Activated CD4-positive, alpha-beta T cell treated with anti-CD3 and anti-CD28 coated beads for 24 hours (primary cell): ENCODE results near the gene TAS1R2.
"Not testable (repeated sequence)": the region's sequence is repeated elsewhere in the genome, so short reads cannot be mapped to it uniquely, and the experiment has no call there.

ENCODE experiments used
- DNase-seq, 2 donors: peaks; one replicate each; pipeline ENCODE4 v3.0.0-alpha.2; 2020; ENCODE audit warnings: low read depth in 2 of 2

The TAS1R2 gene

GRCh38 chr1:18883636-18884418 is 24.4 kb upstream of the TAS1R2 start:
- DNase-seq = peak; percentile 70

GRCh38 chr1:18883079-18883478 is 23.6 kb upstream of the TAS1R2 start:
- no peak for DNase-seq

GRCh38 chr1:18882486-18882885 is 23.0 kb upstream of the TAS1R2 start:
- DNase-seq = no peak

GRCh38 chr1:18881642-18882431 is 22.4 kb upstream of the TAS1R2 start:
- DNase-seq = no peak

GRCh38 chr1:18881164-18881563 is 21.7 kb upstream of the TAS1R2 start:
- DNase-seq = no peak

- no peak for DNase-seq
These were observed 21.1 kb upstream of the TAS1R2 start for GRCh38 chr1:18880585-18880984.

GRCh38 chr1:18879791-18880309 is 20.4 kb upstream of the TAS1R2 start:
- no peak for DNase-seq

- DNase-seq = no peak
These were observed 19.8 kb upstream of the TAS1R2 start for GRCh38 chr1:18879215-18879790.

GRCh38 chr1:18878538-18879214 is 19.2 kb upstream of the TAS1R2 start:
- DNase-seq = no peak

GRCh38 chr1:18877282-18877681 is 17.8 kb upstream of the TAS1R2 start:
- DNase-seq = no peak

- no peak for DNase-seq
These were observed 16.8 kb upstream of the TAS1R2 start for GRCh38 chr1:18876210-18876609.

- DNase-seq = no peak
These were observed 16.3 kb upstream of the TAS1R2 start for GRCh38 chr1:18875796-18876128.

GRCh38 chr1:18875107-18875795 is 15.8 kb upstream of the TAS1R2 start:
- DNase-seq = peak; percentile 59 to 75

- no peak for DNase-seq
These were observed 15.1 kb upstream of the TAS1R2 start for GRCh38 chr1:18874600-18874999.

GRCh38 chr1:18874036-18874435 is 14.6 kb upstream of the TAS1R2 start:
- DNase-seq = no peak

- no peak for DNase-seq
These were observed 12.7 kb upstream of the TAS1R2 start for GRCh38 chr1:18872071-18872611.

- no peak for DNase-seq
These were observed 12.1 kb upstream of the TAS1R2 start for GRCh38 chr1:18871401-18872070.

GRCh38 chr1:18870957-18871356 is 11.5 kb upstream of the TAS1R2 start:
- DNase-seq = no peak

- not testable (repeated sequence) for DNase-seq
These were observed 11.1 kb upstream of the TAS1R2 start for GRCh38 chr1:18870595-18870865.

GRCh38 chr1:18869847-18870594 is 10.6 kb upstream of the TAS1R2 start:
- DNase-seq = no peak
